Measurements from ENCODE around the gene EDARADD. TPM values are rescaled to one million over a fixed set of nuclear protein-coding genes. Genes with fewer than 3 reads are reported as not detected.
A peak's percentile ranks its signal among the peaks of the same experiment; 100 is the strongest.

EDARADD gene
- total and polyA plus RNA-seq, 2 of the 13 experiments (the other 11 are each of a cell fraction or from before 2014, with no cell fraction given) = 0.03 TPM; not detected in 1

GRCh38 chr1:236522937-236523703 lies 129.0 kb downstream of the EDARADD start (continued):
- TF ChIP-seq, protein P1, sequence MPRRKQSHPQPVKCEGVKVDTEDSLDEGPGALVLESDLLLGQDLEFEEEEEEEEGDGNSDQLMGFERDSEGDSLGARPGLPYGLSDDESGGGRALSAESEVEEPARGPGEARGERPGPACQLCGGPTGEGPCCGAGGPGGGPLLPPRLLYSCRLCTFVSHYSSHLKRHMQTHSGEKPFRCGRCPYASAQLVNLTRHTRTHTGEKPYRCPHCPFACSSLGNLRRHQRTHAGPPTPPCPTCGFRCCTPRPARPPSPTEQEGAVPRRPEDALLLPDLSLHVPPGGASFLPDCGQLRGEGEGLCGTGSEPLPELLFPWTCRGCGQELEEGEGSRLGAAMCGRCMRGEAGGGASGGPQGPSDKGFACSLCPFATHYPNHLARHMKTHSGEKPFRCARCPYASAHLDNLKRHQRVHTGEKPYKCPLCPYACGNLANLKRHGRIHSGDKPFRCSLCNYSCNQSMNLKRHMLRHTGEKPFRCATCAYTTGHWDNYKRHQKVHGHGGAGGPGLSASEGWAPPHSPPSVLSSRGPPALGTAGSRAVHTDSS (CRISPR knock-in tag; conservative IDR thresholded peaks at IDR 0.05) = no peak
- TF ChIP-seq TGIF2 (CRISPR knock-in tag; IDR thresholded peaks at IDR 0.05) = no peak
- TF ChIP-seq PAXIP1 (CRISPR knock-in tag; conservative IDR thresholded peaks at IDR 0.05) = peak; percentile 63
- no peak; the same call in 1 of the 2 replicates for TF ChIP-seq UBTF (CRISPR knock-in tag; IDR thresholded peaks at IDR 0.05)
- TF ChIP-seq ISL2 (CRISPR knock-in tag; IDR thresholded peaks at IDR 0.05) = 0 out of 2 replicates have a peak, but pooled peaks have one; percentile 17
- no peak for TF ChIP-seq SATB2 (CRISPR knock-in tag; IDR thresholded peaks at IDR 0.05)
- TF ChIP-seq, protein P2, sequence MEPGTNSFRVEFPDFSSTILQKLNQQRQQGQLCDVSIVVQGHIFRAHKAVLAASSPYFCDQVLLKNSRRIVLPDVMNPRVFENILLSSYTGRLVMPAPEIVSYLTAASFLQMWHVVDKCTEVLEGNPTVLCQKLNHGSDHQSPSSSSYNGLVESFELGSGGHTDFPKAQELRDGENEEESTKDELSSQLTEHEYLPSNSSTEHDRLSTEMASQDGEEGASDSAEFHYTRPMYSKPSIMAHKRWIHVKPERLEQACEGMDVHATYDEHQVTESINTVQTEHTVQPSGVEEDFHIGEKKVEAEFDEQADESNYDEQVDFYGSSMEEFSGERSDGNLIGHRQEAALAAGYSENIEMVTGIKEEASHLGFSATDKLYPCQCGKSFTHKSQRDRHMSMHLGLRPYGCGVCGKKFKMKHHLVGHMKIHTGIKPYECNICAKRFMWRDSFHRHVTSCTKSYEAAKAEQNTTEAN (CRISPR knock-in tag; conservative IDR thresholded peaks at IDR 0.05) = no peak
- TF ChIP-seq RFXAP (CRISPR knock-in tag; IDR thresholded peaks at IDR 0.05; ENCODE audit: borderline replicate concordance) = no peak
- no peak for TF ChIP-seq TOPORS (CRISPR knock-in tag; IDR thresholded peaks at IDR 0.05)
- no peak for TF ChIP-seq DR1 (CRISPR knock-in tag; IDR thresholded peaks at IDR 0.05)
- no peak for TF ChIP-seq CENPX (CRISPR knock-in tag; IDR thresholded peaks at IDR 0.05)
- no peak for TF ChIP-seq SOX6 (IDR thresholded peaks at IDR 0.05)
- peak; percentile 66 for TF ChIP-seq SOX6 (CRISPR knock-in tag; IDR thresholded peaks at IDR 0.05)
- no peak for TF ChIP-seq CSRNP2 (CRISPR knock-in tag; conservative IDR thresholded peaks at IDR 0.05; ENCODE audit: low read depth)
- no peak for TF ChIP-seq SETDB1 (CRISPR knock-in tag; IDR thresholded peaks at IDR 0.05; ENCODE audit: borderline replicate concordance)
- no peak for TF ChIP-seq BRD4 (CRISPR knock-in tag; IDR thresholded peaks at IDR 0.05)
- TF ChIP-seq ZNF746 (CRISPR knock-in tag; IDR thresholded peaks at IDR 0.05) = no peak
- TF ChIP-seq REPIN1 (CRISPR knock-in tag; IDR thresholded peaks at IDR 0.05; ENCODE audit: borderline replicate concordance, low read depth) = 0 out of 2 replicates have a peak, but pooled peaks have one; percentile 22
- no peak for TF ChIP-seq HOXD1 (CRISPR knock-in tag; IDR thresholded peaks at IDR 0.05)

Measured in HepG2 (cell line).